ENCODE measurements around the gene FLACC1.
A peak's percentile ranks its signal among the peaks of the same experiment; 100 is the strongest.

The FLACC1 gene

DNA sequence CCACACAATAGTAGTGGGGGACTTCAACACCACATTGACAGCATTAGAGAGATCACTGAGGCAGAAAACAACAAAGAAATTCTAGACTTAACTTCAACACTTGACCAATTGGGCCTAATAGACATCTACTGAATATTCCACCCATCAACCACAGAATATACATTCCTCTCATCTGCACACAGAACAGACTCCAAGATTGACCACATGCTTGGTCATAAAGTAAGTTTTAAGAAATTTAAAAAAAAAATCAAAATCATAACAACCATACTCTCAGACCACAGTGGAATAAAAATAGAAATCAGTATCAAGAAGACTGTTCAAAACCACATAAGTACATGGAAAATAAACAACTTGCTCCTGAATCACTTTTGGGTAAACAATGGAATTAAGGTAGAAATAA lies 9.0 kb upstream of the FLACC1 start:
- TF ChIP-seq POLR2A (IDR thresholded peaks at IDR 0.05; ENCODE audit: low read depth, low read length) (no peak), POLR2AphosphoS5 (IDR thresholded peaks at IDR 0.05; ENCODE audit: low read depth, low read length) (no peak), TAF1 (IDR thresholded peaks at IDR 0.05; ENCODE audit: borderline replicate concordance, low read depth, low read length) (no peak)
- DNase-seq (ENCODE audit: insufficient read length) (no peak), FAIRE-seq (no peak)

DNA sequence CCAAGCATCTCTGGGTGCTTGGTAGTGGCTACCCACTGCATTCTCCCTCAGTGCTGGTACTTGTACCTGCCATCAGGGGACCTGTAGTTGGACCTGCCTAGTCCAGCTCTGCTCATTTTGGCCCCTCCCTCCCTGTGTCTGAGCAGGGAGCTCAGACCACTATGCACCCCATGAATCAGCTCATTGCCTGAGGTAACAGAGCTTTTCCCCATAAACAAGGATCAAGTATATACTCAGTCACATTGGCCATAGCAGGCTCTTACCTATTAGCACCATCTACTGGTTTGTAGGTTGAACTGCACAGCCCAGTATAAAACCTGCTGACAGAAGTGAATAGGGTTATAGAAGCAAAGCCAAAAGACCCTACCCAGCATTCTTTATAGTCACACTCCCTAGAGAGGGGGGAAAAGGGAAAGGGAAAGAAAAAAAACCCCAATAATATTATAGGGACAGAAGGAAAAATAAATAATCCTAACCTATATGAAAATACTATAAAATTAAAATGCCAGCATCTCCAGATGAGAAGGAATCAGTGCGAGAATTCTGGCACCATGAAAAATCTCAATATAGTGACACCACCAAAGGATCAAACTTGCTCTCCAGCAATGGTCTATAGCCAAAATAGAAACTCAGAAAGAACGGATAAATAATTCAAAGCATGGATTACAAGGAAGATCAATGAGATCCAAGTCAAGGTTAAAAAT lies 6.9 kb upstream of the FLACC1 start:
- FAIRE-seq (peak; percentile 65), DNase-seq (ENCODE audit: insufficient read length) (no peak)
- no peak for TF ChIP-seq POLR2A (IDR thresholded peaks at IDR 0.05; ENCODE audit: low read depth, low read length)
- no peak for TF ChIP-seq POLR2AphosphoS5 (IDR thresholded peaks at IDR 0.05; ENCODE audit: low read depth, low read length)
- no peak for TF ChIP-seq TAF1 (IDR thresholded peaks at IDR 0.05; ENCODE audit: borderline replicate concordance, low read depth, low read length)

DNA sequence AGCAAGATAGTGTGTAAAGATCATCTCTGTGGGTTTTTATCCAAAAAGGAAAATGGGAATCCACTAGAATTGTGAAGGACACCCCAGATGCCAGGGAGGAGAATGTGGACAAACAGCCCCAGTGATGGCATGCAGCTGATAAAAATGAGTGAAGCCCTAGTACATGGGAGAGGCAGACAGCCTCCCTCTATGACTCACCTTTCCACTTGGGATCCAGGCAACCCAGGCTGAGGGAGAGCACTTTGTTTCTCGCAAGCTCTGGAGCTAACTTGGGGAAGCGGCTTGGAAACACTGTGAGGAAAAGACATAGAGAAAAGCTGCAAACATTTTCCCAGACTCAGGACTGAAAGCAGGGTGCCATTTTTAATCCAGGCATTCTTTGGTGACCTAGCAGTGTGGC lies 5.3 kb upstream of the FLACC1 start:
- FAIRE-seq (no peak), DNase-seq (ENCODE audit: insufficient read length) (no peak)
- TF ChIP-seq POLR2AphosphoS5 (IDR thresholded peaks at IDR 0.05; ENCODE audit: low read depth, low read length) (no peak), TAF1 (IDR thresholded peaks at IDR 0.05; ENCODE audit: borderline replicate concordance, low read depth, low read length) (no peak), POLR2A (IDR thresholded peaks at IDR 0.05; ENCODE audit: low read depth, low read length) (no peak)

DNA sequence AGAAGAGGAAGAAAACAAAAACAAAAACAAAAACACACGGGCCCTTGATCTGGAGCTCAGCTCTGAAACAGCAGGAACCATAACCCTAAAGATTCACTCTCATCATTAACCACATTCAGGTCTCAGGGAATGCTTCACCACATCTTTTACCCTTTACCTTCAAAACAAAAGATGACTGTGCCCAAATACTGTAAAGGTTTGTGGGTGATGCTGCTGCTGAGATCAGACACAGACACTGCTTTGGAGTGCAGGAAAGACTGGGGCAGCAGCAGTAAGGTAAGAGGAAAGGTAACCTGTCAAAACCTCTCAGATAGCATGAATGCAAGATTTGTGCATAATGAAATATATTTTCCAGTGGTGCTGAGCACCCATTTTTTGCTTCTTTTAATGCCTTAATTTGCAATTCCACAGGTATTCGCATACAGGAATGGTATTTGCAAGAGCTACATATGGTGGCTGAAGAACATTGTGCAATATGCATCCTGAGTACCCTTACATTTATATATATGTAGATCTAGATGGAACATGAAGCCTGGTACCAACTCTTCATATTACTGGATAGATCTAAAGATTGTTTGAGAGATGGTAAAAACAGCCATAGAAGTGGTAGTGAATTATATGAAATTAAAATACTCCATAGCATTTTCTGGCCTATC lies 4.1 kb upstream of the FLACC1 start:
- DNase-seq (ENCODE audit: insufficient read length): no peak
- TF ChIP-seq POLR2A (IDR thresholded peaks at IDR 0.05; ENCODE audit: low read depth, low read length) (no peak), POLR2AphosphoS5 (IDR thresholded peaks at IDR 0.05; ENCODE audit: low read depth, low read length) (no peak), TAF1 (IDR thresholded peaks at IDR 0.05; ENCODE audit: borderline replicate concordance, low read depth, low read length) (no peak)
- FAIRE-seq: no peak

DNA sequence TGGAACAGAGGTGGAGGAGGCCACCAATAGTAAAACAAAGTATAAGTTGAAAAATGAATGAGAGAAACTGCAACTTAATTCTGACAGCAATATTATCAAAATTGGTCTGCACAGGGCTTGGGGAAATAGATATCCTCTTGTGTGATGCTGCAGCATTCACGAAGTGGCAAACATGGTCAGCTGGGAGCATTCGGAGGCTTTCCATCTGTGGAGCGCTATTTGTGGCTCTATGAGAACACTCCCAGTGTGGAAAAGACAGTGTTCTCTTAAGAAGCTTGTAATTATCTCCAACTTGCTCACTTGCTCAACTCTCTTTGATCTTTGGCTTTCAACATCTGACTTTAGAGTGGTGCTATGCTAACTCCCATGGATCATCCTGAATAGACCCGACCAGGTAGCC lies 3.1 kb upstream of the FLACC1 start:
- no peak for FAIRE-seq
- no peak for DNase-seq (ENCODE audit: insufficient read length)
- TF ChIP-seq TAF1 (IDR thresholded peaks at IDR 0.05; ENCODE audit: borderline replicate concordance, low read depth, low read length): no peak
- no peak for TF ChIP-seq POLR2AphosphoS5 (IDR thresholded peaks at IDR 0.05; ENCODE audit: low read depth, low read length)
- no peak for TF ChIP-seq POLR2A (IDR thresholded peaks at IDR 0.05; ENCODE audit: low read depth, low read length)

DNA sequence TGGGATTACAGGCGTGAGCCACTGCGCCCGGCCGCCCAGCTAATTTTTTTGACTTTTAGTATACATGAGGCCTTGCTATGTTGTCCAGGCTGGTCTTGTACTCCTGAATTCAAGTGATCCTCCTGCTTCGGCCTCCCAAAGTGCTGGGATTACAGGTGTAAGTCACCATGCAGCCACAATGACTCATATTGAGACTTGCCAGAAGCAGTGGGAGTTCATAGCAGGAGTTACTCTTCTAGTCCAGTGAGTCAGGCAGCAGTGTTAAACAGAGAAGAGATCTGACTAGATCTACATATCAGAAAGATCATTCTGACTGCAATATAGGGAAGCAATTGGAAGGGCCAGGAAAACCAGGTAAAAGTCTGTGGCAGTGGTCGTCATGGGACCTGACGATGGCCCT lies 1.5 kb upstream of the FLACC1 start:
- no peak for TF ChIP-seq POLR2AphosphoS5 (IDR thresholded peaks at IDR 0.05; ENCODE audit: low read depth, low read length)
- no peak for TF ChIP-seq TAF1 (IDR thresholded peaks at IDR 0.05; ENCODE audit: borderline replicate concordance, low read depth, low read length)
- no peak for TF ChIP-seq POLR2A (IDR thresholded peaks at IDR 0.05; ENCODE audit: low read depth, low read length)
- DNase-seq (ENCODE audit: insufficient read length) (no peak), FAIRE-seq (no peak)

DNA sequence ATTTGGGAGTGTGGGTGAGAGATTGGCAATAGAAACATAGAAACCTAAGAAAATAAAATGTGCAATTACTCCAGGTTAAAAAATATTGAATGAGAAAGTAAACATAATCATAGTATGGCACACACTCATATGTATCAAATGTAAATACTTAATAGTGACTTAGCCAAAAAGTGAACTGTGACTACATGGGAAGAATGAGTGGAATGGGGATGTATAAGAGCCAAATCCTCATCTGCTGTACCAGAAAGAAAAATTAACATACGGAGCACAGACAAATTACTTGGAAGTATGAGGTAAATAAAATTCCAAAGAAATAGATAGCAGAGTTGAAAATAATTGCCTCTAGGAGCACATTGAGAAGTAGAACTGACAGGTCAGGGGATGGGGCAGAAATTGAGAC lies 4.0 kb downstream of the FLACC1 start:
- FAIRE-seq (no peak), DNase-seq (ENCODE audit: insufficient read length) (no peak)
- TF ChIP-seq POLR2AphosphoS5 (IDR thresholded peaks at IDR 0.05; ENCODE audit: low read depth, low read length): no peak
- no peak for TF ChIP-seq POLR2A (IDR thresholded peaks at IDR 0.05; ENCODE audit: low read depth, low read length)
- TF ChIP-seq TAF1 (IDR thresholded peaks at IDR 0.05; ENCODE audit: borderline replicate concordance, low read depth, low read length): no peak

DNA sequence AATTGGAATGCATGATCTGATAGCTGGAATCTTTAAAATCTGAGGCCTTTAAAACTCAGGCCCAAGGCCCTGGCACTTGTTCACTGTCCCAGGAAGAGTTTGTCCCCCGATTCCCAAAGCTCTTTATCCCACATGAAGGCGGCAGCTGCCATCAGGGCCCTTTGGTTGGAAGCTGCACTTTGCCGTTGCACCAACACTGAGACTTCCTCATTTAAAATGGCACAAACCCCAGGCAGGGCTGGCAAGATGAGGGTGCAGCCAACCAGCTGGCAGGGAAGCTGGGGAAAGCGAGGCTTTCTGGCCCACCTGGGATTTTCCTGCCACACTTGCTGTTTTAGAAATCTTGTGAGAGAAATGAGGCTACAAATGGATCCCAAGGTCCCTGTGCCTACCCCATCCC lies 6.3 kb downstream of the FLACC1 start:
- TF ChIP-seq POLR2A (IDR thresholded peaks at IDR 0.05; ENCODE audit: low read depth, low read length) (no peak), POLR2AphosphoS5 (IDR thresholded peaks at IDR 0.05; ENCODE audit: low read depth, low read length) (no peak), TAF1 (IDR thresholded peaks at IDR 0.05; ENCODE audit: borderline replicate concordance, low read depth, low read length) (no peak)
- no peak for DNase-seq (ENCODE audit: insufficient read length)
- no peak for FAIRE-seq

DNA sequence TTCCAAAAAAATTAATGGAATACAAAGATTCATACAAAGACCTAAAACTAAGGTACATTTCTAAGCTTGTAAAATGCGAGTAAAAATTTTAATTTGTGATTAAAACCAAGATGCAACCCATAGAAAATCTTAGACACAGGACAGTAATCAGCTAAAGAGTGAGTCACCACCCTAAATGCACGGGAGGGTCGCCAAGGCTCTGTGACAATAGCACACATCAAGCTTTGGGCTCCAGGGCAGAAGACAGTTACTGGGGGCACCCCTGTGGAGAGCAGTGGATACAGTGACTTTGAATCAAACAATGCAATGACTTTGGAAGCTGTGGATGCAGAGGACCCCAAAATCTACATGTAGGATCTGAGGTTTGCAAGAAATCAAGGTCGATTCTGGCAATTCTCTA lies 7.5 kb downstream of the FLACC1 start:
- FAIRE-seq (no peak), DNase-seq (ENCODE audit: insufficient read length) (no peak)
- TF ChIP-seq TAF1 (IDR thresholded peaks at IDR 0.05; ENCODE audit: borderline replicate concordance, low read depth, low read length) (no peak), POLR2AphosphoS5 (IDR thresholded peaks at IDR 0.05; ENCODE audit: low read depth, low read length) (no peak), POLR2A (IDR thresholded peaks at IDR 0.05; ENCODE audit: low read depth, low read length) (no peak)

DNA sequence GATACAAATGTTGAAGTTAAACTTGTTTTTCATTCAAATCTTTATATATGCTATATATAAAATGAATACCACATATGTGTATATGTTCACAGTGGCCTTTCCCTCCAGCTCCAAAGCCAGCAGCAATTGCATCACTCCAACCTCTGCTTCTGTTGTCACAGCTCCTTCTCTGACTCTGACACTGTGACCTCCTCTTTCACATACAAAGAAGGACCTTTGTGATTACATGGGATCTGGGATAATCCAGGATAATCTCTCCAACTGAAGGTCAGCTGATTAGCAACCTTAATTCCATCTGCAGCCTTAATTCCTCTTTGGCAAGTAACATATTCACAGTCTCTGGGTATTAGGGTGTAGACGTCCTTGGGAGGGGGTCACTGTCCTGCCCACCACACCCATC lies 8.4 kb downstream of the FLACC1 start:
- DNase-seq (ENCODE audit: insufficient read length) (no peak), FAIRE-seq (no peak)
- TF ChIP-seq TAF1 (IDR thresholded peaks at IDR 0.05; ENCODE audit: borderline replicate concordance, low read depth, low read length): no peak
- TF ChIP-seq POLR2AphosphoS5 (IDR thresholded peaks at IDR 0.05; ENCODE audit: low read depth, low read length): no peak
- no peak for TF ChIP-seq POLR2A (IDR thresholded peaks at IDR 0.05; ENCODE audit: low read depth, low read length)

DNA sequence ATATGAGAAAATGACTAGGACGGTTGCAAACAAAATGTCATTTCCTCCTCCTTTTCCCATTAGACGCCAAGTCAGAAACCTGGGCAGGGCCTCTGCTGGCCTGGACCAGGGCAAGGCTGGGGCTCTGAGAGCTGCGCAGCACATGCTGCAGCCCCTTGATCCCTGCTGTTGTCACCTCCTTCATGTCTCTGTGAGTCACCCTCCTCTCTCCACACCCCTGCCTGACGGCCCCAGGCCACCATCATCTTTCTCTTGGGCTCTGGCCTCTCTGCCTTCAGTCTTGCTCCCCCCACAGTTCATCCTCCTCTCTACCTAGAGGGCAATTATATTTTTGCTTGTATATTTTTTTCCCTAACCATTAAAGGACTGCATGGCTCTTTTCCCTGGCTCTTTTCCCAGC lies 10.0 kb downstream of the FLACC1 start:
- no peak for DNase-seq (ENCODE audit: insufficient read length)
- FAIRE-seq: no peak
- TF ChIP-seq POLR2AphosphoS5 (IDR thresholded peaks at IDR 0.05; ENCODE audit: low read depth, low read length) (no peak), POLR2A (IDR thresholded peaks at IDR 0.05; ENCODE audit: low read depth, low read length) (no peak), TAF1 (IDR thresholded peaks at IDR 0.05; ENCODE audit: borderline replicate concordance, low read depth, low read length) (no peak)

DNA sequence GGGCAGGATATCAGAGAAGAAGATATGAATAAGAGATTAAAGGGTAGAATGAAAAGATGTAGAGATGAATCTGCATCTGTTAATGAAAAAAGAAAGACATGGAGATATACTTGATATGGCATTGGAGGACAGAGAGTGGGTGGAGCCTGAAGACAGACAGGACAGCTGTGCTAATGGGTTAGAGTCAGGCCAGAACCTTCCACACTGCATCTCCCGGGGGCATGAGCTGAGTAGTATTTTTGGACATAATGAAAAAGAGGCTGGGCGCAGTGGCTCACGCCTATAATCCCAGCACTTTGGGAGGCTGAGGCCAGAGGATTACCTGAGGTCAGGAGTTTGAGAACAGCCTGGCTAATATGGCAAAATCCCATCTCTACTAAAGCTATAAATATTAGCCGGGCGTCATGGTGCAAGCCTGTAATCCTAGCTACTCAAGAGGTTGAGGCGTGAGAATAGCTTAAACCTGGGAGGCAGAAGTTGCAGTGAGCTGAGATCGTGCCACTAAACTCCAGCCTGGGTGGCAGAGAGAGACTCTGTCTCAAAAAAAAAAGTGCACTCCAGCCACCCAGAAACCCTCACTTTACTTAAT lies 11.4 kb downstream of the FLACC1 start:
- DNase-seq (ENCODE audit: insufficient read length): no peak
- peak; percentile 9 for FAIRE-seq
- TF ChIP-seq POLR2A (IDR thresholded peaks at IDR 0.05; ENCODE audit: low read depth, low read length) (no peak), POLR2AphosphoS5 (IDR thresholded peaks at IDR 0.05; ENCODE audit: low read depth, low read length) (no peak), TAF1 (IDR thresholded peaks at IDR 0.05; ENCODE audit: borderline replicate concordance, low read depth, low read length) (no peak)
